HG03139 (cell line): ENCODE measurements around the gene PTP4A2.
"Not testable (repeated sequence)": the region's sequence is repeated elsewhere in the genome, so short reads cannot be mapped to it uniquely, and the experiment has no call there.

Experiments used
- ATAC-seq: cut with Tn5 transposase; IDR thresholded peaks from one replicate; pipeline ENCODE4 v1.9.1; 2021; ENCODE audit not compliant: unreplicated experiment

The PTP4A2 gene

GRCh38 chr1:31895474-31896198, 42.5 kb downstream of the PTP4A2 start:
- not testable (repeated sequence) for ATAC-seq

DNA sequence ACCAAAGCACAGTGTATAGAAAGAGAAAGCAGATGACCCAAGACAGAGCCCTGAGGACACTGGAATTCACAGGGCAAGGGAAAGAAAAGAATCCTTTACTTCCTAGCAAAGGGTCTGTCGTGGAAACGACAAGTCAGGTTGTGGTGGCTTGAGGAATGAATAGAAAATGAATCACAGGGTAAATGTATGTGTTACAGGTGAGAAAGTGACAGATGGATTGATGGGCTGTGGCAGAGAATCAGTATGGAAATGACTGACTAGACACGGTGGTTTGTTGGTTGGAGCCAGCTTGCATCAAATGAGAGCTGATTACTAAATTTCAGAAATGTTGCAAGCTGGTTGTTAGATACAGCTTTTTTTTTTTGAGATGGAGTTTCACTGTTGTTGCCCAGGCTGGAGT, 46.9 kb downstream of the PTP4A2 start:
- no peak for ATAC-seq

- ATAC-seq, result no peak
Observed at GRCh38 chr1:31888291-31888690, 49.9 kb downstream of the PTP4A2 start.

- ATAC-seq, result no peak
Observed at GRCh38 chr1:31886866-31887265, 51.3 kb downstream of the PTP4A2 start.

DNA sequence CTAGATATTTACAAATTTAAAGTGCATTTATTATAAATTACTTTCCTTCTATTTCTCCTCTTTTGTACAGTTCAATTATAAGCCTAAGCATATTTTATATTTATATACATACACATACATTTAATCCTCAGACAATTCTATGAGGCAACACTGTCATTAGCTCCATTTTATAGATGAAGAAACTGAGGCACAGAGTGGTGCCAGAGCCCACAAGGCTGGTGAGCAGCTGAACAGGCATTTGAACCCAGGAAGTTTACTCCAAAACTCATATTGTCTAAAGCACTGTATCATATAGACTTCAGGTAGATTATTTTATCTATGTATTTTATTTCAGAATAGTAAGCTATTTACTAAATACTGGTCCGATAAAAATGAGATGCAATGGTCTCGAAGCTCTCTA, 52.3 kb downstream of the PTP4A2 start:
- ATAC-seq, result no peak

- ATAC-seq, result no peak
Observed at GRCh38 chr1:31883357-31883942, 54.7 kb downstream of the PTP4A2 start.

DNA sequence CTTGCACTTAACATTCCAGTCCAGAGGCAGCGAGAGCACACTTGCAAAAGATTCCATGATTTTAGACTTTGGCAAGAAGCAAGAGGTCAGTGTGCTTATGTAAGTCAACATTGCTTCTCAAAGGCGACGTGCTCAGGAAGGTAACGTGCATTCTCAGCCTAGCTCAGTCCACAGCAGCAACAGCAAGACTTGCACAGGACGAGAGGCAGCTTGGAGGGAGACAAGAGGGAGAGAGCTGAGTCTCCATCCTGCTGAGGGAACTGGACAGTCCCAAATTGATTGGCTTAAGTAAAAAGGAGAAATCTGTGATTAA, 56.5 kb downstream of the PTP4A2 start:
- no peak for ATAC-seq

GRCh38 chr1:31880957-31881687, 57.0 kb downstream of the PTP4A2 start:
- no peak for ATAC-seq

DNA sequence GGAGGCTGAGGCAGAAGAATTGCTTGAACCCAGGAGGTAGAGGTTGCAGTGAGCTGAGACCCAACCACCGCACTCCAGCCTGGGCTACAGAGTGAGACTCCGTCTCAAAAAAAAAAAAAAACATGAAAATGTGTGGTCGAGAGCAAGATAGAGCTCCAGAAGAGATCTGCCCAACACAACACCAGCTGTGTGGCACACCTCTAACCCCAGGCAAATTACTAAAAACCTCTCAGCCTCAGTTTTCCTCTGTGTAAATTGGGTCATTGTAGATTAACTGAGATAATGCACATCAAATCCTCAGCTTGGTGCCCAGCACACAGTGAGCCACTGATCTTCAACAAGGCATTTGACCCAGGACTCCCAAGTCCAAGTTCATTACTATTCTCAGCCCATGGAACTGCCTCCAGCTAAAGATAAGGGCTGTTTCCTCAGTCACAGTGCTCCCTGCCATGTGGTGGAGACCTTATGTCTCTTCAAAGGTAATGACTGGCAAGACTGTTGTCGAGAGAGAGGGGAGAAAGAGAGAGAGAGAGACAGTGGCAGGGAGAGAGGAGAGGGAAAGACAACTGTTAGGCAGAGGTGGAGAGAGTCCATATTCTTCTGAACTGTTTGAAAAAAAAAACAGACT, 58.1 kb downstream of the PTP4A2 start:
- ATAC-seq, result no peak

DNA sequence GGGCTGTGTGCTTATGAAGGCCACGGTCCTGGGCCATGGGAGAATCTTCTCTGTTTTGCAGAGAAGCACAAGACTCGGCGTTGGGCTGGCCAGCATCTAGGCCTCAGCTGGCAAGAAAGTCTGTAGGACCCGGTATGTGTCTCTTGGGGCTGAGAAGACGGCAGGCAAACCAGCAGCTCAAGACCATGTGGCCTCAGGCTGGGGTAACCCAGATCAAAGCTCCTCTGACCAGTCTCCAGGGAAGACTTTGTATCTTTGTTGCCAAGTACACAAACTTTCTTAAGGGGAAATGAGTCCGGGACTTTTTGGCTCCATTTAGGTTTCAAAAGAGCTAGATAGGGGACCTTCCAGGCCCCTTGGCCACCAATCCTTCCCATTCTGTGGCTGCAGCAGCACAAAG, 60.1 kb downstream of the PTP4A2 start:
- ATAC-seq, result no peak

GRCh38 chr1:31877544-31877943, 60.6 kb downstream of the PTP4A2 start:
- no peak for ATAC-seq

- no peak for ATAC-seq
Observed at GRCh38 chr1:31875636-31876236, 62.4 kb downstream of the PTP4A2 start.

- ATAC-seq, result no peak
Observed at GRCh38 chr1:31874942-31875341, 63.2 kb downstream of the PTP4A2 start.

- no peak for ATAC-seq
Observed at GRCh38 chr1:31872658-31873636, 65.2 kb downstream of the PTP4A2 start.

DNA sequence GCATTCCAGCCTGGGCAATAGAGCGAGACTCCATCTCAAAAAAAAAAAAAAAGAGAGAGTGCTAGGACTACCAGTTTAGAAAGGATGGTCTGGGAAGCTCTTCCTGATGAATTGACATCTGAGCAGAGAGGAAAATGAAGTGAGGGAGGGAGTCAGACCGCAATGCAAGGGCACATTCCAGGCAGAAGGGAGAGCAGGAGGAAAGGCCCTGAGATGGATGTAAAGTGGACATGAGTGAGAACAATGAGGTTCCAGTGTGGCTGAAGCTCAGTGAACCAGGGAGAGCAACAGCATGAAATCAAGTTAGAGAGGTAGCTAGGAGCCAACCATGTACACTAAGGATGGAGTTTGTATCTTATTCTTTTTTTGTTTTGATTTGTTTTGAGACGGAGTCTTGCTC, 66.5 kb downstream of the PTP4A2 start:
- ATAC-seq, result no peak

DNA sequence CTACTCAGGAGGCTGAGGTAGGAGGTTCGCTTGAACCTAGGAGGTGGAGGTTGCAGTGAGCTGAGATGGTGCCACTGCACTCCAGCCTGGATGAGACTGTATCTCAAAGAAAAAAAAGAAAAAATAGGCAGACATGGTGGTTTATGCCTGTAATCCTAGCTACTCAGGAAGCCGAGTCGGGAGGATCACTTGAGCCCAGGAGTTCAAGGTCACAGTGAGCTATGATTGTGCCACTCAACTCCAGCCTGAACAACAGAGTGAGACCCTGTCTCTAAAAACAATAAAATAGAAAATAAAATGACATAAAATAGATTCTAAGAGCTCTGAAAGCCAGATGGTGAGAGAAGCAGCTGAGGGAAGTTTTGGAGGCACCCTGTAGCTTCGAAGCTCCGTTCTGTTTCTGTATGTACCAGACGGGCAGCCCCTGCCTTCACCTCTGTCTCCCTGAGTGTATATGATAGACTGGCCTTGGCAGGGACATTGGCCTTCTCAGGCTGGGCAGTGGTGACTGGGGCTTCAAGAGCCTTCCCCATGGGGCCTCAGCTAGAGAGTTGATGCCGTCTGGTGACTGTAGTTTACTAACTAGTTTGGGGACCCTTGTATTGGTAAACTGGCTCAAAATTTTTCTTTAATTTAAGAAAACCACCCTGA, 68.0 kb downstream of the PTP4A2 start:
- no peak for ATAC-seq

GRCh38 chr1:31869449-31869848, 68.7 kb downstream of the PTP4A2 start:
- no peak for ATAC-seq

GRCh38 chr1:31868862-31869261, 69.3 kb downstream of the PTP4A2 start:
- ATAC-seq, result no peak

DNA sequence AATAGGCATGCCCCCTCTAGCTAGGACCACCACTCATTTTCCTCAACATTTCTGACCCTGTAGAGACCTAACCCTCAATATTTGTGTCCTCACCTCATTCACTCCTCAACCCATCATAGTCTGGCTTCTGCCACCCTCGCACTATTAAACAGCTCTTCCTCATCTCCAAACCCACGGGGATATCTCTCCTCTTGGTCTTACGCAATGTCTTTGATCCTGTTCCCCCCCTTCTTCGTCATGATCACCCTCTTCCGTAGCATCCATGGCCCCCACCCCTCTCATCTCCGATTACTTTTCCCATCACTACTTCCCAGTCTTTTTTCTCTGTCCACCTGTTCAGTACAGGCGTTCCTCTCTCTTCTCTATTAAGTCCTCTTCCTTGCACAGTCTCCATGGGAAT, 70.6 kb downstream of the PTP4A2 start:
- no peak for ATAC-seq
